Hematopoietic multipotent progenitor cell treated with erythropoietin and hydrocortisone succinate and interleukin-3 and kit ligand, for 6 days (in vitro differentiated cells): ENCODE measurements around the gene CACNG6.
"Not testable (repeated sequence)": the region's sequence is repeated elsewhere in the genome, so short reads cannot be mapped to it uniquely, and the experiment has no call there.

Source experiments
- DNase-seq: peaks from one replicate; pipeline ENCODE4 v3.0.0-alpha.2; 2015

CACNG6 gene

GRCh38 chr19:54009440-54009839 lies 18.0 kb downstream of the CACNG6 start:
- DNase-seq: no peak

GRCh38 chr19:54010474-54010873 lies 19.0 kb downstream of the CACNG6 start:
- no peak for DNase-seq

- no peak for DNase-seq
These were observed 20.2 kb downstream of the CACNG6 start for GRCh38 chr19:54011507-54012211.

- DNase-seq: no peak
These were observed 22.4 kb downstream of the CACNG6 start for GRCh38 chr19:54013866-54014265.

GRCh38 chr19:54014920-54015560 lies 23.6 kb downstream of the CACNG6 start:
- DNase-seq: no peak

- no peak for DNase-seq
These were observed 25.8 kb downstream of the CACNG6 start for GRCh38 chr19:54017261-54017660.

- DNase-seq: no peak
These were observed 29.9 kb downstream of the CACNG6 start for GRCh38 chr19:54021363-54021762.

GRCh38 chr19:54021932-54022331 lies 30.5 kb downstream of the CACNG6 start:
- DNase-seq: no peak

GRCh38 chr19:54023191-54023590 lies 31.8 kb downstream of the CACNG6 start:
- peak; percentile 7 for DNase-seq

- DNase-seq: no peak
These were observed 33.2 kb downstream of the CACNG6 start for GRCh38 chr19:54024660-54025059.

- no peak for DNase-seq
These were observed 35.2 kb downstream of the CACNG6 start for GRCh38 chr19:54026656-54027055.

- DNase-seq: no peak
These were observed 37.9 kb downstream of the CACNG6 start for GRCh38 chr19:54029301-54029700.

- peak; percentile 83 for DNase-seq
These were observed 38.6 kb downstream of the CACNG6 start for GRCh38 chr19:54029930-54030490.

- peak; percentile 50 for DNase-seq
These were observed 39.6 kb downstream of the CACNG6 start for GRCh38 chr19:54030895-54031586.

GRCh38 chr19:54035215-54036178 lies 44.1 kb downstream of the CACNG6 start:
- DNase-seq: no peak

- DNase-seq: not testable (repeated sequence)
These were observed 45.1 kb downstream of the CACNG6 start for GRCh38 chr19:54036542-54036941.

- DNase-seq: no peak
These were observed 48.6 kb downstream of the CACNG6 start for GRCh38 chr19:54040003-54040402.

GRCh38 chr19:54041969-54042606 lies 50.7 kb downstream of the CACNG6 start:
- no peak for DNase-seq

GRCh38 chr19:54042989-54043388 lies 51.6 kb downstream of the CACNG6 start:
- no peak for DNase-seq

GRCh38 chr19:54045771-54046170 lies 54.3 kb downstream of the CACNG6 start:
- no peak for DNase-seq

GRCh38 chr19:54047616-54048015 lies 56.2 kb downstream of the CACNG6 start:
- peak; percentile 14 for DNase-seq
